Lower leg skin (tissue), 3 donors: ENCODE measurements around the gene QSOX1.

Source experiments
- POLR2A ChIP-seq, 2 donors: fragments of 450-650 bp; IDR thresholded peaks; one replicate each; pipeline ENCODE4 v1.6.1; 2016 to 2017; ENCODE audit warnings: antibody characterized with exemption in 2 of 2, mild to moderate bottlenecking in 1 of 2, moderate library complexity in 1 of 2
- TF ChIP-seq, protein P1 (sequence below), 3 donors: fragments of 450-650 bp; IDR thresholded peaks; one replicate each; pipeline ENCODE4 v1.5.1; 2016; ENCODE audit warnings: antibody characterized with exemption in 3 of 3, mild to moderate bottlenecking in 3 of 3, moderate library complexity in 2 of 3

DNA sequence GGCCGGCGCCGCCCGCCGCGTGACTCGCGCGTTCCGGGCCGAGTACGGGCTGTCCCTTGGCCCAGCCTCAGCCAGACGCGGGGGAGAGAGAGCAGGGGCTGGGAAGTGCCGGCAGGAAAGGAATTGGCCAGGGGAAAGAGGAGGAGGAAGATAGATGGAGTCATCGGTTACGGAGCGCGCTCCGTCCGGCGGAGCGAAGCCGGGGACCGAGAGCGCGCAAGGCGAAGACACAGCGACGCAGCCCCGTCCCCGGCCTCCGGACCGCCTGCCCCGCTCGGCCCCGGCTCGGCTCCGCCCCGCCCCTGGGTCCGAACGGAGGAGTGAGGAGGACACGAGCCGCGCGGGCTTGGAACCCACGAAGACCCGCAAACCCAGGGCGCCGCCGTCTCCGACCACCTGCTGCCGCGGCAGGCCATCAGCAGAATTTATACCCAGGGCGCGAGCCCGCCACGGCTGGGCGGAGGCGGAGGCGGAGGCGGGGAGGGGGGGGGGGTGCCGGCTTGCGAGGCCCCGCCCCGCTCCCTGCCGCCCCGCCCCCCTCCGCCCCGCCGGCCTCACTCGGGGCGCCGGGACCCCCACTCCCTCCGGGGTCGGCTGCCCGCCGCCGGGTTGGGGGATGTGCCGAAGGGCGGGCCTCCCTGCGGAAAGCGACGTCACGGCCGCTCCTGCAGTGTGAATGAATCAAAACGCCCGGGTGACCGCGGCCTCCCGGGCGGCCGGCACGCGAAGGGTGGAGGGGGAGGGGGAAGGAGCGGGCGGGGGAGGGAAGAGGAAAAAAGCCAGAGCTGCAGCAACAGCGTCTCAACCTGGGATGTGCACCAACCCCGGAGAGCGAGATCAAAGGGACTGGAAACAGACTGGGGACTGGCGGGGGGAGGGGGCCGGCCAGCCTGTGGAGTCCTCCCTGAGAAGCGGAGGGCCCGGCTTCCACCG lies 75.1 kb downstream of the QSOX1 start, which contains the start of gene LHX4:
- TF ChIP-seq, protein P1, sequence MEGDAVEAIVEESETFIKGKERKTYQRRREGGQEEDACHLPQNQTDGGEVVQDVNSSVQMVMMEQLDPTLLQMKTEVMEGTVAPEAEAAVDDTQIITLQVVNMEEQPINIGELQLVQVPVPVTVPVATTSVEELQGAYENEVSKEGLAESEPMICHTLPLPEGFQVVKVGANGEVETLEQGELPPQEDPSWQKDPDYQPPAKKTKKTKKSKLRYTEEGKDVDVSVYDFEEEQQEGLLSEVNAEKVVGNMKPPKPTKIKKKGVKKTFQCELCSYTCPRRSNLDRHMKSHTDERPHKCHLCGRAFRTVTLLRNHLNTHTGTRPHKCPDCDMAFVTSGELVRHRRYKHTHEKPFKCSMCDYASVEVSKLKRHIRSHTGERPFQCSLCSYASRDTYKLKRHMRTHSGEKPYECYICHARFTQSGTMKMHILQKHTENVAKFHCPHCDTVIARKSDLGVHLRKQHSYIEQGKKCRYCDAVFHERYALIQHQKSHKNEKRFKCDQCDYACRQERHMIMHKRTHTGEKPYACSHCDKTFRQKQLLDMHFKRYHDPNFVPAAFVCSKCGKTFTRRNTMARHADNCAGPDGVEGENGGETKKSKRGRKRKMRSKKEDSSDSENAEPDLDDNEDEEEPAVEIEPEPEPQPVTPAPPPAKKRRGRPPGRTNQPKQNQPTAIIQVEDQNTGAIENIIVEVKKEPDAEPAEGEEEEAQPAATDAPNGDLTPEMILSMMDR (IDR thresholded peaks at IDR 0.05): no peak
- no peak for TF ChIP-seq POLR2A (IDR thresholded peaks at IDR 0.05)
